Fibroblast of skin of left biceps (primary cell): ENCODE measurements around the gene KCNK5.

ENCODE experiments used
- DNase-seq, 2 experiments: peaks; one replicate each; pipeline ENCODE4 v3.0.0-alpha.2; 2013; ENCODE audit warnings: low read depth in 2 of 2

KCNK5 gene

GRCh38 chr6:39240155-39240757 is 11.0 kb upstream of the KCNK5 start:
- no peak for DNase-seq

GRCh38 chr6:39239527-39240154 is 10.4 kb upstream of the KCNK5 start:
- no peak for DNase-seq

GRCh38 chr6:39236742-39237141 is 7.5 kb upstream of the KCNK5 start:
- DNase-seq: no peak

- DNase-seq: no peak
Measured at GRCh38 chr6:39233333-39233732, 4.1 kb upstream of the KCNK5 start.

- DNase-seq: no peak
Measured at GRCh38 chr6:39231521-39232243, 2.4 kb upstream of the KCNK5 start.

- DNase-seq: no peak
Measured at GRCh38 chr6:39230654-39231035, 1.4 kb upstream of the KCNK5 start.

- DNase-seq: no peak
Measured at GRCh38 chr6:39228111-39228971, 934 bp downstream of the KCNK5 start.

GRCh38 chr6:39227476-39227875 is 1.8 kb downstream of the KCNK5 start:
- no peak for DNase-seq

GRCh38 chr6:39226639-39227329 is 2.5 kb downstream of the KCNK5 start:
- no peak for DNase-seq

GRCh38 chr6:39225946-39226437 is 3.3 kb downstream of the KCNK5 start:
- no peak for DNase-seq

GRCh38 chr6:39225543-39225942 is 3.7 kb downstream of the KCNK5 start:
- DNase-seq: no peak

- DNase-seq: no peak
Measured at GRCh38 chr6:39224523-39225182, 4.6 kb downstream of the KCNK5 start.

- DNase-seq: no peak
Measured at GRCh38 chr6:39224011-39224410, 5.3 kb downstream of the KCNK5 start.

- DNase-seq: no peak
Measured at GRCh38 chr6:39223555-39223954, 5.7 kb downstream of the KCNK5 start.

- DNase-seq: no peak
Measured at GRCh38 chr6:39223061-39223460, 6.2 kb downstream of the KCNK5 start.

GRCh38 chr6:39221779-39222641 is 7.3 kb downstream of the KCNK5 start:
- no peak for DNase-seq

- DNase-seq: no peak
Measured at GRCh38 chr6:39221115-39221514, 8.2 kb downstream of the KCNK5 start.

GRCh38 chr6:39218868-39219567 is 10.3 kb downstream of the KCNK5 start:
- peak in 1 of 2 experiments; percentile 7 for DNase-seq

GRCh38 chr6:39217177-39217864 is 12.0 kb downstream of the KCNK5 start:
- DNase-seq: no peak
